Lung (tissue), 12 donors: ENCODE results near the gene QPCT. TPM values are rescaled to one million over a fixed set of nuclear protein-coding genes. Genes with fewer than 3 reads are reported as not detected.

Source experiments
- ATAC-seq: fragments of 200-7000 bp; cut with Tn5 transposase; one replicate; pipeline ENCODE4 v1.9.1; 2020; ENCODE audit warnings: moderate number of reproducible peaks; ENCODE audit not compliant: insufficient read depth, low FRiP score
- DNase-seq, 3 donors: peaks; one replicate each; pipeline ENCODE4 v3.0.0-alpha.2; 2013 to 2017
- H3K27ac ChIP-seq, 2 donors: one replicate each; pipeline ENCODE4 v1.5.1; 2013; ENCODE audit warnings: mild to moderate bottlenecking in 2 of 2, moderate library complexity in 2 of 2, control low read depth in 1 of 2, inconsistent platforms in 1 of 2, low read depth in 1 of 2, low read length in 1 of 2
- H3K27me3 ChIP-seq, 3 donors: one replicate each; pipeline ENCODE4 v1.5.1; 2013; ENCODE audit warnings: low read length in 2 of 3; ENCODE audit not compliant: control insufficient read depth in 3 of 3, insufficient read depth in 3 of 3
- H3K36me3 ChIP-seq, 4 donors: one replicate each; pipeline ENCODE4 v1.5.1; 2013; ENCODE audit warnings: low read length in 4 of 4, mild to moderate bottlenecking in 1 of 4, moderate library complexity in 1 of 4; ENCODE audit not compliant: control insufficient read depth in 4 of 4, insufficient read depth in 4 of 4
- H3K4me1 ChIP-seq, 5 donors: one replicate each; pipeline ENCODE4 v1.5.1; 2013; ENCODE audit warnings: low read length in 5 of 5, mild to moderate bottlenecking in 2 of 5, moderate library complexity in 1 of 5; ENCODE audit not compliant: control insufficient read depth in 5 of 5, insufficient read depth in 5 of 5
- H3K4me3 ChIP-seq: one replicate; pipeline ENCODE4 v1.5.1; 2013; ENCODE audit warnings: mild to moderate bottlenecking, control low read depth, moderate library complexity
- H3K9ac ChIP-seq, 2 donors: one replicate each; pipeline ENCODE4 v1.5.1; 2013; ENCODE audit warnings: low read length in 2 of 2, control low read depth in 1 of 2; ENCODE audit not compliant: insufficient read depth in 1 of 2
- H3K9me3 ChIP-seq, 4 donors: one replicate each; pipeline ENCODE4 v1.5.1; 2013; ENCODE audit warnings: low read length in 3 of 4, mild to moderate bottlenecking in 1 of 4, moderate library complexity in 1 of 4; ENCODE audit not compliant: control insufficient read depth in 4 of 4, insufficient read depth in 3 of 4
- WGBS, 2 donors: extraction: QIAGEN DNeasy Blood & Tissue Kit; methylation state at CpG; one replicate each; pipeline ENCODE4 v1.1.7; 2013; 5-methylcytosine and 5-hydroxymethylcytosine counted together
- polyA plus RNA-seq, 2 donors: library from polyadenylated mRNA; stranded (reverse); fragments of 200-250 nt; gene quantifications; one replicate each; pipeline ENCODE4 v1.2.1, GENCODE V29; 2013
- total RNA-seq, 2 donors: library from RNA; depleted of rRNA in 1 of 2; stranded (reverse); fragments of >200 nt in 1 of 2; gene quantifications; one replicate each; pipeline ENCODE4 v1.2.1, GENCODE V29; 2014 to 2021
- TF ChIP-seq, protein P1 (sequence below): IDR thresholded peaks from 2 replicates; pipeline ENCODE4 v1.5.1; 2012; ENCODE audit warnings: mild to moderate bottlenecking; ENCODE audit errors: control extremely low read depth, extremely low read depth
- donor health status: control.
- donor health status: control.
- donor health status: Bipolar disorder and iron deficiency.
- donor health status: healthy.
- donor health status: DM: yes; HTN: yes; CAD: no.

QPCT gene
- total and polyA plus RNA-seq, 4 donors = 3.0 to 34.1 (median 7.4) TPM

- ATAC-seq (no peak), DNase-seq (no peak)
- Histone ChIP-seq H3K9me3 (no peaks in the 10 kb centered on the region), H3K27ac (no peak overlapping the region), H3K4me3 (no peak overlapping the region), H3K9ac (no peak overlapping the region), H3K36me3 (no peaks in the 10 kb centered on the region), H3K27me3 (no peaks in the 10 kb centered on the region), H3K4me1 (peaks cover 0 to 6% (median 0%) of the 10 kb centered on the region in 5 donors)
- WGBS, 2 donors = 98 to 99% methylated on average over 9 of the region's 9 CpGs
- TF ChIP-seq, protein P1, sequence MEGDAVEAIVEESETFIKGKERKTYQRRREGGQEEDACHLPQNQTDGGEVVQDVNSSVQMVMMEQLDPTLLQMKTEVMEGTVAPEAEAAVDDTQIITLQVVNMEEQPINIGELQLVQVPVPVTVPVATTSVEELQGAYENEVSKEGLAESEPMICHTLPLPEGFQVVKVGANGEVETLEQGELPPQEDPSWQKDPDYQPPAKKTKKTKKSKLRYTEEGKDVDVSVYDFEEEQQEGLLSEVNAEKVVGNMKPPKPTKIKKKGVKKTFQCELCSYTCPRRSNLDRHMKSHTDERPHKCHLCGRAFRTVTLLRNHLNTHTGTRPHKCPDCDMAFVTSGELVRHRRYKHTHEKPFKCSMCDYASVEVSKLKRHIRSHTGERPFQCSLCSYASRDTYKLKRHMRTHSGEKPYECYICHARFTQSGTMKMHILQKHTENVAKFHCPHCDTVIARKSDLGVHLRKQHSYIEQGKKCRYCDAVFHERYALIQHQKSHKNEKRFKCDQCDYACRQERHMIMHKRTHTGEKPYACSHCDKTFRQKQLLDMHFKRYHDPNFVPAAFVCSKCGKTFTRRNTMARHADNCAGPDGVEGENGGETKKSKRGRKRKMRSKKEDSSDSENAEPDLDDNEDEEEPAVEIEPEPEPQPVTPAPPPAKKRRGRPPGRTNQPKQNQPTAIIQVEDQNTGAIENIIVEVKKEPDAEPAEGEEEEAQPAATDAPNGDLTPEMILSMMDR = no peak
Observed at GRCh38 chr2:37302701-37303252, 41.7 kb upstream of the QPCT start.

DNA sequence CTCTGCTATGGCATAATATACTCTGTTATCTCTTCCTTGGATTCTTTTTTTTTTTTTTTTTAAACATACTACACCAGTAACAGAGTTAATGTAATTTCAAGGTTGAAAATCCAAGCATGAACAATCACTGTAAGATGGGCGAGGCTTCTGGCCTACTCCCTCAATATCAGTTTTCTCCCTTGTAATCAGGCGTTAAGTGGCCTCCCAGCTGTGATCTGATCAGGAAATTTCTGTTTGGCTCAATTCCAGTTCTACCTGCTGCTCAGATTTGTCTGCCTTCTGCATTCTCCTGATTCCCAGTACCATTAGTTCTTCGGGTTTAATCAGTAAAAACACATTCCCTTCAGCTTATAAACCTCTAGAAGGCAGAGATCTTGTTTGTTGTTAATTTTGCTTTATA lies 38.4 kb upstream of the QPCT start:
- Histone ChIP-seq H3K27me3 (no peaks in the 10 kb centered on the region), H3K4me3 (no peak overlapping the region), H3K9ac (no peak overlapping the region), H3K9me3 (no peaks in the 10 kb centered on the region), H3K36me3 (no peaks in the 10 kb centered on the region), H3K27ac (no peak overlapping the region), H3K4me1 (peaks cover 0 to 6% (median 0%) of the 10 kb centered on the region in 5 donors)
- ATAC-seq = no peak
- WGBS, 2 donors = 60 to 70% methylated on average over 3 of the region's 3 CpGs
- no peak for DNase-seq
- TF ChIP-seq, protein P1 = no peak

DNA sequence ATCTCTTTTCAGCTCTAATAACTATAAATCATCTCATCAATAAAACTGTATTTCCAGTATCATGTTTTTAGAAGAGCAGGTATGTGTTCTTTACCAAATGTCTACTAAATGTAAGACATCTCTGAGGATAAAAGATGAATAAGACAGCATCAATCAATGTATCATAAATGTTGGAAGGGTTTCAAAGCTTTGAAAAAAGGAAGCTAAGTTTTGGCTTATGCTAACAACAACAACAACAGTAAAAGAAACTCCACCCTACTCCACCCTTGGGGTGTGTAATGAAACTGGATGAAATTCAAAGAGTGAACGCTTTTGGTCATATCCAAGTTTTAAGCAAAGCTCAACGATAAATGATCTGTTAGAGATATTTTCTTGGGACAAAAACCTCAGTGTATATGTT lies 36.9 kb upstream of the QPCT start:
- Histone ChIP-seq H3K27ac (no peak overlapping the region), H3K27me3 (no peaks in the 10 kb centered on the region), H3K4me3 (no peak overlapping the region), H3K9ac (no peak overlapping the region), H3K4me1 (peaks cover 0 to 9% (median 4%) of the 10 kb centered on the region in 5 donors), H3K9me3 (no peaks in the 10 kb centered on the region), H3K36me3 (no peaks in the 10 kb centered on the region)
- WGBS, 2 donors = 67 to 73% methylated on average over 2 of the region's 2 CpGs
- TF ChIP-seq, protein P1 = no peak
- DNase-seq = peak in 1 of 3 donors; percentile 28
- no peak for ATAC-seq

- Histone ChIP-seq H3K4me3 (no peak overlapping the region), H3K27me3 (no peaks in the 10 kb centered on the region), H3K4me1 (peaks cover 0 to 14% (median 8%) of the 10 kb centered on the region in 5 donors), H3K27ac (no peak overlapping the region), H3K9ac (no peak overlapping the region), H3K9me3 (no peaks in the 10 kb centered on the region), H3K36me3 (peaks cover 0 to 7% (median 1%) of the 10 kb centered on the region in 4 donors)
- DNase-seq (no peak), ATAC-seq (no peak)
- TF ChIP-seq, protein P1 = no peak
- 86 to 87% methylated on average over 3 of the region's 3 CpGs for WGBS, 2 donors
Observed at GRCh38 chr2:37315364-37315763, 29.1 kb upstream of the QPCT start.
